GM12875 (cell line): ENCODE data around the gene BBLN.
"Not testable (repeated sequence)": the region's sequence is repeated elsewhere in the genome, so short reads cannot be mapped to it uniquely, and the experiment has no call there.

Experiments used
- H3K4me3 ChIP-seq: one replicate; pipeline ENCODE4 v1.5.1; 2011; ENCODE audit warnings: low read depth, low read length, control low read depth
- TF ChIP-seq, protein P1 (sequence below): IDR thresholded peaks from 2 replicates; pipeline ENCODE4 v1.5.1; 2011; ENCODE audit warnings: low read depth, mild to moderate bottlenecking, control low read depth, inconsistent platforms, low read length, moderate library complexity, borderline replicate concordance; ENCODE audit not compliant: insufficient read depth

Gene BBLN

DNA sequence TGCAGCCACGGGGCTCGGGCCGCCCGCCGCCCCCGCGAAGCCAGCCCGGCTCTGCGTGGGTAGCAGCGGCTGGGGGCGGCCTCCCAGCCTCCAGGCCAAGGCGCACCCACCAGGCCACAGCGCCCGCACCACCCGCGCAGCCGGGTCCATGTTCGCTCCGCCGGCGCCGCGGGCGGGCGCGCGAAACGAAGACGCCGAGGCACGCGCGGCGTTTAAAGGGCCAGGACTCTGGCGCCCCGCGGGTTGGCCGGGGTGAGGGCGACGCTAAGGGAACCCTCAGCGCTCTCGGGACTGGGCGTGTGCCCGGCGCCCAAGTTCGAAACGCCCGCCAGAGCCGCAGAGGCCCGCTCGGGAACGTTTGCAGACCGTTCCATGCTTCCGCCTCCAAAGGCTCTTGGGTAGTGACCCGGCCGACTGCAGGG lies 32.5 kb upstream of the BBLN start, which contains the start of gene PTGES2:
PTGES2 (minus strand) TSS at position 162 of the 422 bp plus-strand sequence; CDS start at position 150, 12 bp downstream.
- peak within 1 kb of the TSS; percentile 84 for H3K4me3 ChIP-seq
- TF ChIP-seq, protein P1, sequence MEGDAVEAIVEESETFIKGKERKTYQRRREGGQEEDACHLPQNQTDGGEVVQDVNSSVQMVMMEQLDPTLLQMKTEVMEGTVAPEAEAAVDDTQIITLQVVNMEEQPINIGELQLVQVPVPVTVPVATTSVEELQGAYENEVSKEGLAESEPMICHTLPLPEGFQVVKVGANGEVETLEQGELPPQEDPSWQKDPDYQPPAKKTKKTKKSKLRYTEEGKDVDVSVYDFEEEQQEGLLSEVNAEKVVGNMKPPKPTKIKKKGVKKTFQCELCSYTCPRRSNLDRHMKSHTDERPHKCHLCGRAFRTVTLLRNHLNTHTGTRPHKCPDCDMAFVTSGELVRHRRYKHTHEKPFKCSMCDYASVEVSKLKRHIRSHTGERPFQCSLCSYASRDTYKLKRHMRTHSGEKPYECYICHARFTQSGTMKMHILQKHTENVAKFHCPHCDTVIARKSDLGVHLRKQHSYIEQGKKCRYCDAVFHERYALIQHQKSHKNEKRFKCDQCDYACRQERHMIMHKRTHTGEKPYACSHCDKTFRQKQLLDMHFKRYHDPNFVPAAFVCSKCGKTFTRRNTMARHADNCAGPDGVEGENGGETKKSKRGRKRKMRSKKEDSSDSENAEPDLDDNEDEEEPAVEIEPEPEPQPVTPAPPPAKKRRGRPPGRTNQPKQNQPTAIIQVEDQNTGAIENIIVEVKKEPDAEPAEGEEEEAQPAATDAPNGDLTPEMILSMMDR: no peak

- TF ChIP-seq, protein P1: no peak
- H3K4me3 ChIP-seq: peak overlapping the region; percentile 84
Observed at GRCh38 chr9:128127990-128128835, 31.9 kb upstream of the BBLN start.

- H3K4me3 ChIP-seq: peak overlapping the region; percentile 84
- TF ChIP-seq, protein P1: no peak
Observed at GRCh38 chr9:128128836-128129590, 31.1 kb upstream of the BBLN start.

- H3K4me3 ChIP-seq: not testable (repeated sequence)
- TF ChIP-seq, protein P1: 0 out of 2 replicates have a peak, but pooled peaks have one; percentile 12
Observed at GRCh38 chr9:128129976-128130590, 30.0 kb upstream of the BBLN start.

- not testable (repeated sequence) for H3K4me3 ChIP-seq
Observed at GRCh38 chr9:128130651-128131050, 29.4 kb upstream of the BBLN start.

DNA sequence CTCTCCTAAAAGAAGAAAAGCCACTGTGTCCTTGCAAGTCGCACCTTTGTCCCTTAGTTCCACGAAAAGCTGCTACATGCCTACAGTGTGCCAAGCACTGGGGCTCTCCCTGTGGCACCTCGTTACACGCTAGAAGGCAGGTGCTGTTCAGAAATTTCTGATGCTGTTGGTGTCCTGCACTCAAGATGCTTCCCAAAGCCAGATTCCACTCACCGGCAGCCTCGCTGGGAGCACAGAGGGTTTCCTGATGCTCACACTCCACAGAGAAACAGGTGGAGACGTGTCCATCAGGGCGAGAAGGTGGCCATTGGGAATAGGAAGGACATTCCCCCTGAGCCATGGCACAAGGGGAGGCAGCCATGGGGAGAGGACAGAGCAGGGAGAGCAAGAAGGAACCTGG lies 28.7 kb upstream of the BBLN start:
- not testable (repeated sequence) for H3K4me3 ChIP-seq

DNA sequence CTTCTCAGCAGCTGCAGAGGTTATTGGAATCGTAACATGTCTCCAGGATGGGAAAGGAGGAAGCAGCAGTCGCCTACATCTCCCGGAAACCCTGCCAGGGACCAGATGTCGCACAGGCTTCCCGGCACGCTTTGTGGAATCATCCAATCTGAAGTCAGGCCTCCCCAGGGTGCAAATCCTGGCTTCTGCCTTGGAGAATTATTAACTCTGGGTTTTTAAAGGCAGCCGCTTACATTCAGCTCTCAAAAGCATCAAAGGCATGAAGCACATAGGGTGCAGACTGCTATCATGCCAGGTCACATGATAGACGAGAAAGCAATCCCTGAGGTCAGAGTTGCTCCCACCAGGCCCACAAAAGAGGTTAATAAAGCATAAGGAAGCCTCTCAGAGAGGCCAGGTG lies 27.9 kb upstream of the BBLN start:
- not testable (repeated sequence) for H3K4me3 ChIP-seq

DNA sequence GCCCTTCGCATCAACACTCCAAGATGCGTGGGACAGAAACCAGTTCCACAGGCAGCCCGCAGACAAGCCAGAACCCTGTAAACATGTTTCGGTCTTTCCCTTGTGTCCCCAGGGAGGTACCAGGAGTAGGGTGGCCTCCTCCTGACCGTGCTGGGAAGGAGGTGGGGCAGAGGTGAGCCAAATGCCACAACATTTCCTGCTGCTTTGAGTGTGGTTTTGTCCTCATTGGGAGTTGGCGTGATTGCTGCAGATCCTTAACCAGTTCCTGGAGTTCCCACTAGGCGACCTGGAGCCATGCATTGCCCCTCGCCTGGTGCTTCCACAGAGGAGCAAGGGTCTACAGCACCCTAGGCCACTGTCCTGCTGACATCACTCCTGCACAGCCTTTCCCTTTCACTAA lies 24.5 kb upstream of the BBLN start:
- not testable (repeated sequence) for H3K4me3 ChIP-seq
